ENCODE measurements around the gene RBM47.

GRCh38 chr4:40425799-40426574 is 203.7 kb downstream of the RBM47 start:
- TF ChIP-seq CTCF (IDR thresholded peaks at IDR 0.05; ENCODE audit: low read depth, low read length) (no peak), EZH2phosphoT487 (IDR thresholded peaks at IDR 0.05; ENCODE audit: low read depth) (no peak)
